ENCODE data around the gene IL2RA.
A peak's percentile ranks its signal among the peaks of the same experiment; 100 is the strongest.
"Not testable (repeated sequence)": the region's sequence is repeated elsewhere in the genome, so short reads cannot be mapped to it uniquely, and the experiment has no call there.

The IL2RA gene

GRCh38 chr10:6082496-6083395, 20.6 kb upstream of the IL2RA start:
- no peak for DNase-seq

GRCh38 chr10:6080417-6080973, 18.3 kb upstream of the IL2RA start:
- no peak for DNase-seq

- no peak for DNase-seq
Measured at GRCh38 chr10:6079044-6079443, 16.9 kb upstream of the IL2RA start.

GRCh38 chr10:6077071-6077675, 15.0 kb upstream of the IL2RA start:
- DNase-seq = no peak

GRCh38 chr10:6074489-6075301, 12.5 kb upstream of the IL2RA start:
- no peak for DNase-seq

GRCh38 chr10:6072215-6072934, 10.2 kb upstream of the IL2RA start:
- DNase-seq = no peak

GRCh38 chr10:6071181-6072175, 9.3 kb upstream of the IL2RA start:
- DNase-seq = no peak

GRCh38 chr10:6070660-6071059, 8.5 kb upstream of the IL2RA start:
- DNase-seq = no peak

GRCh38 chr10:6069081-6069931, 7.1 kb upstream of the IL2RA start:
- DNase-seq = no peak

GRCh38 chr10:6068422-6068821, 6.3 kb upstream of the IL2RA start:
- DNase-seq = peak; percentile 47

GRCh38 chr10:6068006-6068405, 5.8 kb upstream of the IL2RA start:
- no peak for DNase-seq

- no peak for DNase-seq
Measured at GRCh38 chr10:6067457-6067856, 5.3 kb upstream of the IL2RA start.

GRCh38 chr10:6065835-6066234, 3.7 kb upstream of the IL2RA start:
- no peak for DNase-seq

GRCh38 chr10:6065406-6065805, 3.2 kb upstream of the IL2RA start:
- DNase-seq = no peak

- DNase-seq = not testable (repeated sequence)
Measured at GRCh38 chr10:6064726-6065125, 2.6 kb upstream of the IL2RA start.

- DNase-seq = no peak
Measured at GRCh38 chr10:6064119-6064518, 2.0 kb upstream of the IL2RA start.

GRCh38 chr10:6061056-6061455, 1.1 kb downstream of the IL2RA start:
- no peak for DNase-seq

GRCh38 chr10:6059506-6059905, 2.7 kb downstream of the IL2RA start:
- DNase-seq = no peak

GRCh38 chr10:6058682-6059475, 3.3 kb downstream of the IL2RA start:
- DNase-seq = no peak

All from CD4-positive, alpha-beta T cell treated with Interleukin-10 for 1 hour (primary cell).